Activated CD4-positive, alpha-beta T cell treated with anti-CD3 and anti-CD28 coated beads, Interleukin-10, Interleukin-2, amounts not matched to agents 100 ng/mL and 50 ng/mL, durations not matched to agents 16 hours and 8 hours (primary cell): ENCODE measurements around the gene PRKG2.
"Not testable (repeated sequence)": the region's sequence is repeated elsewhere in the genome, so short reads cannot be mapped to it uniquely, and the experiment has no call there.

Source experiments
- DNase-seq: peaks from one replicate; pipeline ENCODE4 v3.0.0-alpha.2; 2020

Gene PRKG2, protein sequence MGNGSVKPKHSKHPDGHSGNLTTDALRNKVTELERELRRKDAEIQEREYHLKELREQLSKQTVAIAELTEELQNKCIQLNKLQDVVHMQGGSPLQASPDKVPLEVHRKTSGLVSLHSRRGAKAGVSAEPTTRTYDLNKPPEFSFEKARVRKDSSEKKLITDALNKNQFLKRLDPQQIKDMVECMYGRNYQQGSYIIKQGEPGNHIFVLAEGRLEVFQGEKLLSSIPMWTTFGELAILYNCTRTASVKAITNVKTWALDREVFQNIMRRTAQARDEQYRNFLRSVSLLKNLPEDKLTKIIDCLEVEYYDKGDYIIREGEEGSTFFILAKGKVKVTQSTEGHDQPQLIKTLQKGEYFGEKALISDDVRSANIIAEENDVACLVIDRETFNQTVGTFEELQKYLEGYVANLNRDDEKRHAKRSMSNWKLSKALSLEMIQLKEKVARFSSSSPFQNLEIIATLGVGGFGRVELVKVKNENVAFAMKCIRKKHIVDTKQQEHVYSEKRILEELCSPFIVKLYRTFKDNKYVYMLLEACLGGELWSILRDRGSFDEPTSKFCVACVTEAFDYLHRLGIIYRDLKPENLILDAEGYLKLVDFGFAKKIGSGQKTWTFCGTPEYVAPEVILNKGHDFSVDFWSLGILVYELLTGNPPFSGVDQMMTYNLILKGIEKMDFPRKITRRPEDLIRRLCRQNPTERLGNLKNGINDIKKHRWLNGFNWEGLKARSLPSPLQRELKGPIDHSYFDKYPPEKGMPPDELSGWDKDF

DNA sequence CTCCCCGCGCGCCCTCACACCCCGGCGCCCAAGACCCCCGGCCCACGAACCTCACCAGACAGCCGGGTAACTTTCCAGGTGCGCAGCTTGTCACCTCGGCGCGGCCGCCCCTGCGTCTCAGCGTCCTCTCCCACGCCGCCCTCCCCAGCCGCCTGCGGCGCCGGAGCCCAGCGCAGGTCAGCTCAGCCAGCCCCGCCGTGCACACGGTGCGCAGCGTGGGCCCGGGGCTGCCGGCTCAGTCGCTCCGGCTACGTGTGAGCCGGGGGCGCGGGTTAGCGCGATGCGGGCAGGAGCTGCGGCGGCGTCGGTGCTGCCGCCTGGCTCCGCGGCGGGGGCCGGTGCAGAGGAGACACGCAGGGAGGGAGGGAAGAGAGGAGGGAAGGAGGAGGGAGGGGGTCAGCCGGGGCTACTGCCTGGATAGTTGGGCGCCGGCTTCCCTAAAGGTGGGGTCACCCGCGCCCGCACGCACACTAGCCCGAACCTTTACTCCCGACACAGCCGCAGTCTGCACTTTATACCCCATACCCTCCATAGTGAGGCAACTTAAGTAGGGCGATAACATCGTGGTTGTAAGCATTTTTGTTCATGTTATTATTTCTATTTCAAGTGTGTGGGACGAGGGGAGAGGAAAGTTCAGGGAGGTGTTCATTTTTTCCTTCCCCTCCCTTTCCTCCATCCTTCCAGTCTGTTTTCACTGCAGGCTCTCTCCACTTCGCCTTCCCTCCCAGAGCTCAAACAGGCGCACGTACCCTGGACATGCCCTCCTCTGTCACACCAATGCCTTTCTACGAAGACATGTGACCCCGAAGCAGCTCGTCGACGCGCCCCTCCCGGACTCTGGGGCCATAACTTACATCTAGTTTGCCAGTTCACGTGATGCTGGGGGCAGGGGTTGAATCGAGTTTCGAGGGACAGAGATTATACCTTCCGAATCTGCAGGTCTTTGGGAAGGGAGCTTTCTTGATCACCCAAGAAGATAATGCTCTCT lies at the start of gene PRKG2:
PRKG2 (minus strand) TSS at position 342 of the 988 bp plus-strand sequence. CDS start 10,175 bp downstream, outside the sequence.
- DNase-seq: no peak

DNA sequence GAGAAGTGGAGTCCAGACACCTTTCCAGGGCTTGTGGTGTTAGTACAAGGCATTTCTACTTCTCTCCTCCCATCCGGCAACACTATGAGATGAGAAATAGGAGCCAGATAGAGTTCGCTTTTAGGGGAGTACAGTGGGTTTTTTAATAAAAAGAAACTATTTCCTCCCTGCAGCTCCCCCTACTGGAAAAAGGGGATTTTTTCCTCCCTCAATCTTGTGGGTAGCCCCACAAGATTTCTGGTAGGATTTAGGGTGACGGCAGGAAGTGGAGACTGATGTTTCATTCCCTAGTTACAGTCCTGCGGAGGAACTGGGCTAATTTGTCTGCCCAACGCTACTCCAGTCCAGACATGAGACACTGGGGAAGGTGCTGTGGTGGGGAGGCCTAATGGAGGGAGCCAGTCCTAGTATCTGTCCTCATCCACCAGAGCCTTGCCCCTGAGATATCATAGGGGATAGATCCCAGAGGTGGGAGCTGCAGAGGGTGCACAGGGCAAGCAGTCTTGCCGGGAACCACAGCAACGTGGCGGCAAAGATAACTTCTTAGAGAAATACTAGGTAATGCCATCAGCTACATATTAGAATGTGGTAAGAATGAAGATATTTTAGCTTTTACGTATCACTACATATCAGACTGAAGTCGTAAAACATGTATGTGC lies 45.5 kb upstream of the PRKG2 start:
- DNase-seq: no peak

DNA sequence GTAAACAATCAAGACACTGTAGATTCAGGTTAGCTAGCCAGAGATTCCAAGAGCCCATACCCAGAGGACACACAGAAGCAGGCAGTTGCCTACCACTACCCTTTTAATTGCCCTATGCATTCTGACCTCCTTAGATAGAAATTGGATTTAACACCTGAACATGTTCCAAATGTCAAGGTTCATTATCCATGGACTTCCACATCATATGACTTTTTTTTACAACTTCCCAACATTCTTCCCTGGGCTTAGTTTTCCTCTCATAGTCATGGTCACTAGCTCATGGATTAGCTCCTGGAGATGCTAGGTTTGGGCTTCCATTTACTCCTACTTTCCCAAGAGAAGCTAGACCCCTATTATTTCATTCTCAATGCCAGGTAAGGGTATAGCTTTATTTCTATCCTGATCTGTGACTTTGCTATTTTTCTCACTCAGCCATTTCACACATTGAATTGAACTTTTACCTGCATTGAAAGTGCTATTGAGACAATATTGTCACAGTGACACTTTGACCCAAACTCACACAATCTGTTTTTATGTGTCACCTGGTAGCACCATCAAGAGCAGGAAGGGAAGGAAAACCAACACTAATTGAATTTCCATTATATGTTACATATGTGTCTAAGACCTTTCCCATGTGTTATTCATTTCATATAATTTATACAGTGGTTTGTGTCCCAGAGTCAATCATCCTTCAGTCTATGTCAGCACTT lies 44.0 kb upstream of the PRKG2 start:
- DNase-seq: no peak

DNA sequence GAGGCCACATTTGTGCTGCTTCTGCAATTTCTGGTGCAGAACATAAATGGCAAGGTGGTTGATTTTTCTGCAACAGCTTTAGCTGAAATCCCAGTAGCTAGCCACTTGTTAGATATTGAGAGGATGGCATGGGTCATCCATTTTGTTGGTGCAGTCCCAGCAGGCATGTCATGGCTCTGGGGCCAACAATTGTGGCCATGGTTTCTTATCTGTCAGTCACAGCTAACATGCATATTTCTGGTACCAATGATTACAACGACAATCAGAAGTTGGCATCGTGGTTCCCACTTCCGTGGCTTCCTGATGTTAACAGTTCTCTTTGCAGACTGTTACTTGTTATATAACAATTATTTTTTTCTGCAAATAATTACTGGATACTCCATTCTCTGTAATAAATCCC lies 42.8 kb upstream of the PRKG2 start:
- DNase-seq: no peak

DNA sequence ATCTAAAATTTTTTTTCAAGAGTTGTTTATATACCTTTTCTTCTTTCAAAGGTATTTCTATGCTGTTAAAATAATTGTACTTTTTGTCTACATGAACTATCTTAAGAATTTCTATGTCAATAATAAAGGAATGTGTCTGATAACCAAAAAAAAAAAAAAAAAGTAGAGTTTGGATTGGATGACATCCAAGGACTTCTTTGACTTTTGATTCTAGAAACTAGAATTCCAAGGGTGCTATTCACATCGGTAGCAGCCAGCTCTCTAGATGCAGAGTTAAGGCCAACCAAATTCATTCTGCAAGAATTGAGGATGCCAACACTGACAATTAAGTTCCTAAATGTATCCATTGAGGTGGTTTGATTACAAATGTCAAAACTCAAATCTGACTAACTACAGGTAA lies 42.0 kb upstream of the PRKG2 start:
- DNase-seq: no peak

DNA sequence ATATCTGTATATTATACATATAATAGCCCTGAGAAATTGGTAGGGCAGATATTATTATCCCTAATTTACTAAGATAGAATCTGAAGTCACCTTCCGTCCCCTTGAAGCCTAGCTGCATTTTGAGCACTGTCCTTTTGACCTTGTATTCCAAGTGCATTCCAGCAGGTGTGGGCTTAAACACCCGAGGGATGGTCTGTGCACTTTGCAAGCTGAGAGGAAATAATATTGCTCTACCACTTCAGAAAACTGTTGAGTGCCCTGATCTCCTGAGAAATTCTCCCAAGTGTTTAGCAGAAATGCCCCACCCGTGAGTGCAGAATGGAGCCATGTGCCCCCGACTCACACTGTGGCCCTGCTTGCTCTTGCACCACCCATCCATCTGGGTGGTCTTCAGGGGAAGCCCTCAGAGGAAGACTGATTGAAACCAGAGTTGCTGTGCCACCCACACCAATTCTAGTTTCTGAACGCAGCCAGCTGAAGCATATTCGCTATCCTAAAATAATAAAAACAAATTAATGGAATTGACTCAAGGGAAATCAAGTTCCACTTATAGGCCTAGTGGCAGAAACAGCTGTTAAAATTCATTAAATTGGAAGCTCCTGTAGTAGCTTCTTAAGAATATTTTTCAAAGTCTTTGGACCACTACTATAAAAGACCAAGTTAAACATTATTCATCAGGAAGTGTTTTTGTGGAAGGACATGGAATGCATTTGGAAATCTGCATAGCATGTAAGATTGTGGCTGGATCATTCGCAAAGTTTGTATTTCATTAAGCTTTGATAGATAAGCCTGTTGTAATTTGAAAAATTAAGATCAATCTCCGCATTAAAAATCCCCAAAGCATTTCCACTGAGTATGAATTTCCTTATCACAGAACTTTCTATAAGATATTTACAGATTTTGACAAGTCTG lies 41.3 kb upstream of the PRKG2 start:
- DNase-seq: no peak

DNA sequence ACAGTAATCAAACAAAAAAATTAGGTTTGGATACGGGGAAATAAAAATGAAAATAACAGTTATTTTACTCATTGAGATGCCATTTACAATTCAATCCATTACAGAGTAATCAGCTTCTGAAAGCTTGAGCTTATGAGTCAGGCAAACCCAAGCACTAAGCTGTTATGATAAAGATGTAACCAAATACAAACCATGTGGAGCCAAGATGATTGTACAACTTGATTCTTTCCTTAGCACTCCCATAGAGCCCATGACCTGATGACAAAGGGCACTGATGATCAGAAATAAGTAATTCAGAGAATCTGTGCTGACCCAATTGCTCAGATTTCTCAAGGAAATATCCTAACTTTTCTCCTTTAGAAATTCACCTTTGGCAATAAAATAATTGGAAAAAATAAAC lies 40.5 kb upstream of the PRKG2 start:
- no peak for DNase-seq

DNA sequence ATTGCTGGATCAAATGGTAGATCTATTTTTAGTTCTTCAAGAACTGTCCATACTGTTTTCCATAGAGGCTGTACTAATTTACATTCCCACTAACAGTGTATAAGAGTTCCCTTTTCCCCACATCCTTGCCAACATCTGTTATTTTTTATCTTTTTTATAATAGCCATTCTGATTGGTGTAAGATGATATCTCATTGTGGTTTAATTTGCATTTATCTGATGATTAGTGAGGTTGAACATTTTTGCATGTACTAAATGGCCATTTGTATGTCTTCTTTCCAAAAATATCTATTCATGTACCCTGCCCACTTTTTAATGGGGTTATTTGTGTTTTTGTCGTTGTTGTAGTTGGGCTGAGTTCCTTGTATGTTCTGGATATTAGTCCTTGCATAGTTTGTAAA lies 35.4 kb upstream of the PRKG2 start:
- no peak for DNase-seq

DNA sequence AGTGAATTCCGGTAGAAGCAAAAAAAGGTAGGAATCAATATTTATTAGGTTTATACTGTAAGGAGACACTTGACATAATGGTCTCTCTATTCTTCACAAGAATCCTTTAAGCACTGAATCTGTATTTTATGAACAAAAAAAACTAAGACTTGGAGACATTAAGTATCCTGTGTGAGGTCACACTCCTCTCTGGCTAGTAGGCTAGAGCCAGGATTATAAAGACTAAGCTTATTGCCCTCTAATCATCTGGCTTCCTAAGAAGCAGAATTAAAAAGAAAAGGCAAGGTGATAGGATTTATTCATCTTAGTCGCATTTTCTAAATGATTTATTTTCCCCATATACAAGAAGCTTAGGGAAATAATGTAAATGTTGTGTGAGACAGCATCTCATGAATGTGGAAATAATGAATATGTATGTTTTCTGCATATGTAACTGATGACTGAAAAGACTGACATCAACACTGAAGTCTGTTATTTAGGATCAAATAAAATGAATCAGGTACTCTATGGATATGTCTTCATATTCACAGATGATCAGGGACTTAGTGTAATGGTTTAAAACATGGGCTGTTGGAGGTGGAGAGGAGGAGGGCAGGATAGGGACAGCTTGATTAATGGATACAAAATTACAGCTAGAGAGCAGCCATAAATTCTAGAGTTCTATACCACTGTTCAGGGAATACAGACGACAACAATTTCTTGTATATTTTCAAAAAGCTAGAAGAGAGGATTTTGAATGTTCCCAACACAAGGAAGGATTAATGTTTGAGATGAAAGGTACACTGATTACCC lies 30.4 kb upstream of the PRKG2 start:
- DNase-seq: no peak

DNA sequence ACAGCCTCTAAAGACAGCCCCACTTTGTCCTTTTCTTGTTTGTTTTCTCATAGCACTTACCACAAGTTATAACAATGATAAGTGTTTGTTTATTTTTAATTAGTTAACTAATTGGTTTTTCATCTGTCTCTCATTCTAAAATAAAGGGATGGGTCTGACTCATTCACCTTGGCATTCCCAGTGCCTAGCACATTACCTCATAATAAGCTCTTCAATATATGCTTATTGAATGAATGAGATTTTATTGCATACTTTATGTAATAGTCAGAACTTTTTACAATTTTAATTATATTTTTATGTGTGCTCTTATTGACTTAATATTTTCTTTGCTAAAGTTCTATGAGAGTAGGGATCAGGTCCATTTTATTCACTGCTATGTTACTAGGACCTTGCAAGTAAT lies 22.8 kb upstream of the PRKG2 start:
- no peak for DNase-seq

DNA sequence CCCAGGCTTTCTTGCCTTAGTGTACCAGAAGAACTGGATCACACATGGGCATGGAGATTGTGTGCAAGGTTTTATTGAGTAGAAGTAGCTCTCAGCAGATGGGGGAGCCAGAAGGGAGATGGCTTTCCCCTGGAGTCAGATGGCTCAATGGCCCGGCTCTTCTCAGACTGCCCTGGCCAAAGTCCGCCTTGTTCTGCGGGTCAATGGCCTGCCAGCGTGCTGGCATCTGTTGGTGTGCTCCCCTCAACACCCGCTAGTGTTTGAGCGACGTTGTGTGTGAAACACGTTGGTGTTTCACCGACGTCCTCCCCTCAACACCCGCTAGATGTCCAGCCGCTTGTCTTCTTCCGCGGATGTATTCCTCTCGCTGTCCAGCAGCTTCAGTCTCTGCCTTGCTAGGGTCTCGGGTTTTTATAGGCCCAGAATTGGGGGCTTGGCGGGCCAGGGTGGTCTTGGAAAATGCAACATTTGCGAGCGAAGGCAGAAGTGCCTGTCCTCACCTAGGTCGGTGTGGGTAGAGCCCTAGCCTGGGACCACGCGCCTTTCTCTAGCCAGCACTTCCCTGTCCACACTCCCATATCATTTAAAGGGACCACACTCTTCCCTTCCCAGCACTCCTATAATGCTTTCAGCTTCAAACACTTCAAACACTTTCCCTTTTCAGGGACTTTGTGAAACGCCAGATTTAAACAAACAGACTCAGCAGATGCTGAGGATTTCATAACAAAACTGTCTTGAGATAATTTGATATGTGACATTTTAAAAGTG lies 21.1 kb upstream of the PRKG2 start:
- no peak for DNase-seq

DNA sequence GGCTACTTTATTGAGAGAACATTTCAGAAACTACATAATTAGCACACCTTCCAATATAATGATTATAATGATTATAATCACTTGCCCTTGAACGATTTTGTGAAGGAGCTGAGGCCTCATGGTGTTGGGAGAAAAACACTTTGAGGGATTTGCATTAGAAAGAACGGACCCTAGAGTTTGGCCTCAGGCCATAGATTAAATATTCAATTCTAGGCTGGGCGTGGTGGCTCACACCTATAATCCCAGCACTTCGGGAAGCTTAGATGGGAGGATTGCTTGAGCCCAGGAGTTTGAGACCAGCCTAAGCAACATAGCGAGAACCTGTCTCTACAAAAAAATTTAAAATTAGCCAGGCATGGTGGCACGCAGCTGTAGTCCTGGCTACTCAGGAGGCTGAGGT lies 12.9 kb upstream of the PRKG2 start:
- DNase-seq: no peak

DNA sequence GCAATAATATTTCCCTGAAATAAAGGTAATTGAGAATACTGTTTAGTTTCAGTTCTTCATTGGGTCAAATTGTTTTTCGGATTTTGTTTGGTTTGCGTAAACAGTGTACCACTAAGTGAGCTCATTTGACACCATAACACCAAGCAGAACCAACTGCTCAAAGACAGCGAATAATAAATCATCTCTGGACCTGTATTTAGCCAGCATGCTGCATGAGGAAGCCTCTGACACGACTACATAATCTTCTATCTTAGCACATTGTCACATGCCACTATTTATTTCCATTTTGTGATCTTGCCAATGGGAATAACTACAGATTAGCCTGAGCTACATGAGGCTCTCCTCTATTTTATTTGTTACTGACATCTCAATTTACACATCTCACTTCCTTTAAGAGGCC lies 12.1 kb upstream of the PRKG2 start:
- DNase-seq: no peak

DNA sequence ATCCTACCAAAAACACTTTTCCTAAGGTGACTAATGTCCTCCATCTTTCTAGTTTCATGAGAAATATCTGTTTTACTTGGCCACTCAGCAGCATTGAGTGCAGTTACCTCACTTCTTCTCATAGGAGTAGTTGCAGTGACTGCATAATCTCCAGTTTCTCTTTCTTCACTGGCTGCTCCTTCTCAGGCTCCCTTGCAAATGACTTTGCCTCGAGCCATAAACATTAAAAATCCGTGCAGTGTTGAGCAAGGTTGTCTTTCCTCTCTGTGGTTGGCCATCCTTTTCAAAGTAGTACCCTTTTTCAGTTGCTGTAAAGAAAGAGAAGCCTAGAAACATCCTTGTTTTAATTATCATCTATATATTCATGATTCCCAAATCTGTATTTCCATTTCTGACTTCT lies 10.2 kb upstream of the PRKG2 start:
- no peak for DNase-seq

DNA sequence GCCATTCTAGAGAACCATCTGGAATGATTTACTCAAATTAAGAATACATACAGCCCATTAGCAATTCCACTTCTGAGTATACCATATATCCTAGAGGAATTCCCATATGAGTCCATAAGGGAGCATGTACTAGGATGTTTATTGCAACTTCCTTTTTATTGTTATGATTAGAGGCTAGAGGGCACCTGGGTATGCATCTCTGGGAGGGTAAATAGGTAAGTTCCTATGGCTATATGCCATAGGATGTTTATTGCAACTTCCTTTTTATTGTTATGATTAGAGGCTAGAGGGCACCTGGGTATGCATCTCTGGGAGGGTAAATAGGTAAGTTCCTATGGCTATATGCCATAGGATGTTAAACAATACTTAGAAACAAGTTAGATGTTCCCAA lies 7.1 kb upstream of the PRKG2 start:
- not testable (repeated sequence) for DNase-seq

DNA sequence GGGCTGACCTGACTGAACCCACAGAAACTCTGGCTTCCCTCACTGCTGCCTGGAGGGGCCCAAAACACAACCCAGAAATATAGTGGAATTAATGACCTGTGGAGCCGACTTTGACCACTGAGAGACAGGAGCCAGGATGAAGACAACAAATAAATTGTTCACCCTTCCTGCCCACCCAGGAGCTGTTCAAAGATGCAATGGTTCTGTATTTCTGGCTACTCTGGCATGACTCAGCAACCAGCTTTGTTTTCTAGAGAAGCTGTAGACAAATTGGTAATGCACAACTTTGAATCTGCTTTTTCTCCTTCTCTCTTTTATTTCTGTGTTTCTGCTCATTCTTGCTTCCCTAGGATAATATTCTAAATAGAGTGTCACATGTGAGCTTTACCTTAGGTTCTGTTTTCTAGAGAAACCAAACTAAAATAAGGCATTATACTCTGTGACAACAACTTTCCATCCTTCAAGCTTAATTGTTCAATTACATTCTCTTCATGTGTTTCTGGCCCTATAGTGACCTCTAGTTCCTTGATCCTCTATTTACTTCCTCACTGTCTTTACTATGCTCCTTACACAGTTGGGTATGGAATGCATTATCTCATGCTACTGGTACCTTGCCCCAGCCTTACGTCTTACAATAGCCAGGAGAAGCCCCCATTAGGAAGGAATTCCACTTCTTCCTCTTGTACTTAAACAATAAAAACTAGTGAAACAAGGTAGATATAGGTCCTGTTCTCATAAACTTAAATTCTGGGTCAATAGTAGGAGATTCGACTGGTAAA lies 6.5 kb upstream of the PRKG2 start:
- DNase-seq: no peak

DNA sequence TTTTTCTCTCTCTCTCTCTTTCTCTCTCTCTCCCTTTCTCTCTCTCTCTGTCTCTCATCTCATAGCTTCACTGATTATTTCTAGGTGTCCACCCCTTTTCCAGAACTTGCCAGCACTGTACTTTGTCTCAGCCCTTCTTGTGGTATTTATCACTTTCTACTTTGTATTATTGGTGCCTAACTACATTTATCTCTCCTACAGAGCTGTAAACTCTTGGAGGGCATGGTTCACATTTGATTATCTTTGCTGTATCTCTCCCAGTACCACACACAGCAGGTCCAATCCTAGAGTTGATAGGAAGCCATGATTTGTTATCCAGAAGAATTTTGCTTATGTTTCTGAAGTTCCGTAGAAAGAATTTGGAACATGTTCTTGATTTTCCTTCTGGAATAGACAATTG lies 5.2 kb upstream of the PRKG2 start:
- no peak for DNase-seq

DNA sequence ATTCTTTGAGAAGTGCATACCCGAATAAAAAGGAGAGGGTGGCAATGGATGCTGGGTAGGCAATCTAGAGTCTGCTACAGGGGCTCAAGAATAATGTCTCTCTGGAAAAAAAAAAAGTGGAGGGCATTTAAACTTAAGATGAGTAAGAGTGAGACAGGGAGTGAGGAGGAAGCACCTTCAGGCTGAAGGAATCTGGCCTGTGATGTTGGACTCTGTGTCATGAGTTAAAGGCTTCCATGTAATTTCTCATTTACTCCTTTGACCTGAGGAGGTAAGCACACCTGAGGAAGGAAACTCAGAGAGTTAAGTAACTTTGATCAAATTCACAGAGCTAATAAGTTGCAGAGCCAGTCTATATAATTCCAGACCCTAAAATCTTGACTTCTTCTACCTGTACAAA lies 3.2 kb upstream of the PRKG2 start:
- no peak for DNase-seq
